K562 (cell line): ENCODE measurements around the gene NDST3. TPM values are rescaled to one million over a fixed set of nuclear protein-coding genes. Genes with fewer than 3 reads are reported as not detected.

Experiments used
- ARID1B ChIP-seq: fragments of 450-650 bp; IDR thresholded peaks from 2 replicates; pipeline ENCODE4 v1.6.1; 2016; ENCODE audit warnings: antibody characterized with exemption, mild to moderate bottlenecking, inconsistent platforms
- CCNT2 ChIP-seq: IDR thresholded peaks from 2 replicates; pipeline ENCODE4 v1.6.1; 2011; ENCODE audit warnings: borderline replicate concordance, low read depth, mild to moderate bottlenecking, moderate library complexity, mixed read lengths, low read length; ENCODE audit not compliant: insufficient read length; ENCODE audit errors: extremely low read depth
- CEBPZ ChIP-seq: fragments of 150-350 bp; IDR thresholded peaks from 2 replicates; pipeline ENCODE4 v1.6.1; 2014; ENCODE audit warnings: low read depth, mild to moderate bottlenecking, low read length, borderline replicate concordance
- ETS2 ChIP-seq: IDR thresholded peaks from 2 replicates; pipeline ENCODE4 v1.6.1; 2016; ENCODE audit warnings: borderline replicate concordance, missing genetic modification characterization, mild to moderate bottlenecking, moderate library complexity, missing compliant biosample characterization; ENCODE audit not compliant: poor library complexity, severe bottlenecking
- EWSR1 ChIP-seq: fragments of 450-650 bp; IDR thresholded peaks from 2 replicates; pipeline ENCODE4 v1.6.1; 2018; ENCODE audit warnings: borderline replicate concordance, mild to moderate bottlenecking, low read depth, moderate library complexity; ENCODE audit not compliant: partially characterized antibody
- FOS ChIP-seq: IDR thresholded peaks from 3 replicates; pipeline ENCODE4 v1.6.1; 2011; ENCODE audit not compliant: insufficient read length; ENCODE audit errors: extremely low read depth
- GTF2E2 ChIP-seq: fragments of 200-800 bp; sonication (Bioruptor generic); IDR thresholded peaks from 2 replicates; pipeline ENCODE4 v1.6.1; 2016; ENCODE audit warnings: missing genetic modification characterization, missing compliant biosample characterization
- HMG20B ChIP-seq: fragments of 250-450 bp; sonication (Bioruptor Pico); IDR thresholded peaks from 2 replicates; pipeline ENCODE4 v1.5.0; 2021; ENCODE audit warnings: mild to moderate bottlenecking
- KAT2B ChIP-seq: IDR thresholded peaks from one replicate; pipeline ENCODE4 v1.6.1; 2012; ENCODE audit warnings: low read depth, mild to moderate bottlenecking, control low read depth, inconsistent platforms, low read length, moderate library complexity
- LARP7 ChIP-seq: fragments of 450-650 bp; IDR thresholded peaks from 2 replicates; pipeline ENCODE4 v1.6.1; 2016
- MCM5 ChIP-seq: fragments of 450-650 bp; IDR thresholded peaks from 2 replicates; pipeline ENCODE4 v1.6.1; 2016; ENCODE audit warnings: low read depth
- MTA1 ChIP-seq: fragments of 450-650 bp; IDR thresholded peaks from 2 replicates; pipeline ENCODE4 v1.6.1; 2017; ENCODE audit warnings: borderline replicate concordance
- NFATC3 ChIP-seq: fragments of 450-650 bp; IDR thresholded peaks from 2 replicates; pipeline ENCODE4 v1.6.1; 2017; ENCODE audit warnings: mild to moderate bottlenecking
- NR1H2 ChIP-seq: sonication (generic); formaldehyde crosslinking; IDR thresholded peaks from 2 replicates; pipeline ENCODE4 v1.4.0; 2020; ENCODE audit warnings: mild to moderate bottlenecking, missing genetic modification reagents
- POLR3A ChIP-seq: IDR thresholded peaks from 2 replicates; pipeline ENCODE4 v1.6.1; 2011; ENCODE audit warnings: borderline replicate concordance, mild to moderate bottlenecking, moderate library complexity; ENCODE audit not compliant: insufficient read length, insufficient read depth; ENCODE audit errors: extremely low read depth
- PRMT5 ChIP-seq: sonication (generic); formaldehyde crosslinking; IDR thresholded peaks from 2 replicates; pipeline ENCODE4 v1.5.0; 2020; ENCODE audit warnings: missing genetic modification reagents
- RB1 ChIP-seq: fragments of 450-650 bp; IDR thresholded peaks from 2 replicates; pipeline ENCODE4 v1.6.1; 2017; ENCODE audit warnings: low read depth, mild to moderate bottlenecking
- RCOR1 ChIP-seq, 2 experiments: IDR thresholded peaks; 2 replicates each; pipeline ENCODE4 v1.6.1; 2012; ENCODE audit warnings: low read depth in 2 of 2, low read length in 2 of 2, borderline replicate concordance in 1 of 2, improper control_type of control experiment in 1 of 2
- TFAP4 ChIP-seq: sonication (generic); formaldehyde crosslinking; IDR thresholded peaks from 2 replicates; pipeline ENCODE4 v1.8.0; 2022; ENCODE audit warnings: missing genetic modification reagents, mild to moderate bottlenecking, moderate library complexity, borderline replicate concordance
- ZNF41 ChIP-seq: fragments of 250-450 bp; sonication (Bioruptor Pico); conservative IDR thresholded peaks from 2 replicates; pipeline ENCODE4 v1.4.0; 2020; ENCODE audit warnings: mild to moderate bottlenecking
- ZNF449 ChIP-seq: fragments of 250-450 bp; sonication (Bioruptor Pico); IDR thresholded peaks from 2 replicates; pipeline ENCODE4 v1.8.0; 2022; ENCODE audit warnings: moderate library complexity, mild to moderate bottlenecking, inconsistent platforms
- ZNF589 ChIP-seq: fragments of 200-800 bp; sonication (Bioruptor generic); IDR thresholded peaks from 2 replicates; pipeline ENCODE4 v1.6.1; 2016; ENCODE audit warnings: low read depth, missing genetic modification characterization, missing compliant biosample characterization
- ZNF668 ChIP-seq: fragments of 250-450 bp; sonication (Bioruptor Pico); IDR thresholded peaks from 2 replicates; pipeline ENCODE4 v1.8.0; 2022; ENCODE audit warnings: mild to moderate bottlenecking, inconsistent platforms
- polyA plus RNA-seq, 8 experiments: library from polyadenylated mRNA; depleted of rRNA in 4 of 8; stranded (reverse) in 5 of 8; unstranded in 3 of 8; fragments of >200 nt; fragmentation: Nextera tagmentation in 2 of 8; fragmentation: Illumina TruSeq in 1 of 8; extraction: Ambion mirVana in 2 of 8; extraction: Trizol in 1 of 8; gene quantifications; 2 replicates each; pipeline versions ENCODE4 v1.2.1 to v1.2.3, GENCODE V29; 2011 to 2014; ENCODE audit warnings: inconsistent platforms in 1 of 8, missing spikeins in 1 of 8
- total RNA-seq, 7 experiments: library from RNA; depleted of rRNA in 6 of 7; stranded (reverse); fragments of >200 nt in 6 of 7; fragmentation: Illumina TruSeq in 2 of 7; extraction: Trizol in 2 of 7; gene quantifications; 2 replicates each; pipeline versions ENCODE4 v1.2.1 to v1.2.3, GENCODE V29; 2011 to 2021; ENCODE audit warnings: low replicate concordance in 1 of 7

NDST3 gene
- total and polyA plus RNA-seq, 9 of the 15 experiments (the other 6 are each of a cell fraction or from before 2014, with no cell fraction given), result not detected

- TF ChIP-seq POLR3A (no peak), MTA1 (0 out of 2 replicates have a peak, but pooled peaks have one; percentile 59), CCNT2 (peak; percentile 68), NFATC3 (no peak), ZNF668 (CRISPR knock-in tag) (no peak), NR1H2 (CRISPR knock-in tag) (no peak), CEBPZ (no peak), ETS2 (tag) (no peak), KAT2B (no peak), HMG20B (CRISPR knock-in tag) (no peak), ARID1B (no peak), LARP7 (no peak), RB1 (peak; percentile 59; the same call in 1 of the 2 replicates), PRMT5 (CRISPR knock-in tag) (peak; percentile 81; the same call in 1 of the 2 replicates), EWSR1 (no peak), MCM5 (no peak), ZNF449 (CRISPR knock-in tag) (no peak), RCOR1 (IDR thresholded peaks at IDR 0.05; ENCODE audit: borderline replicate concordance in 1 of 2, low read depth in 2 of 2, low read length in 2 of 2) (peak in 1 of 2 experiments; percentile 35; a peak in 1 of 4 replicates), ZNF589 (CRISPR knock-in tag) (no peak), ZNF41 (no peak), GTF2E2 (tag) (peak; percentile 92), TFAP4 (CRISPR knock-in tag) (peak; percentile 97), FOS (no peak)
Observed at GRCh38 chr4:118278473-118279274, 244.4 kb downstream of the NDST3 start (continued).
